HCT116 (cell line): Measurements from ENCODE around the gene FCHO2. TPM values are rescaled to one million over a fixed set of nuclear protein-coding genes. Genes with fewer than 3 reads are reported as not detected.

ENCODE experiments used
- ATAC-seq: fragments of 200-7000 bp; cut with Tn5 transposase; 2 replicates; pipeline ENCODE4 v1.9.1; 2020; ENCODE audit warnings: mild to moderate bottlenecking, moderate library complexity
- BruUV-seq: library from RNA; stranded (reverse); fragments of 400-500 nt; replicated peaks from 2 replicates; lab custom pipeline; 2021; lab: Mats Ljungman, UMichigan
- CTCF ChIA-PET: fragments of 300-600 bp; sonication (Branson Sonifier 250); formaldehyde crosslinking; loops from one replicate; lab custom pipeline; 2021; ENCODE audit warnings: antibody characterized with exemption; lab: Charles Lee
- POLR2A ChIA-PET: fragments of 300-600, 350-600 bp; sonication (Branson Sonifier 250); formaldehyde crosslinking; loops from one replicate; lab custom pipeline; 2021; ENCODE audit warnings: antibody characterized with exemption; lab: Charles Lee
- RAD21 ChIA-PET, 2 experiments: fragments of 300-600 bp; sonication (Branson Sonifier 250); formaldehyde crosslinking; loops; one replicate each; lab custom pipeline; 2023; ENCODE audit warnings: low total read pairs in 2 of 2; ENCODE audit not compliant: uncharacterized antibody in 2 of 2, unreplicated experiment in 2 of 2, low non-redundant PET in 1 of 2; lab: Charles Lee
- DNase-seq: peaks from one replicate; pipeline ENCODE4 v3.0.0-alpha.2; 2010; ENCODE audit warnings: low read depth, low spot score
- H2AFZ ChIP-seq: fragments of 200-600 bp; shearing (Covaris generic), sonication (generic); 2 replicates; pipeline ENCODE4 v1.6.1; 2017; ENCODE audit warnings: low read depth, mixed run types, mixed read lengths, antibody characterized with exemption, low read length; ENCODE audit not compliant: poor library complexity, severe bottlenecking
- H3K27ac ChIP-seq: 2 replicates; pipeline ENCODE4 v1.5.1; 2012; ENCODE audit warnings: low read depth, low read length
- H3K27me3 ChIP-seq: fragments of 200-600 bp; sonication (generic); 2 replicates; pipeline ENCODE4 v1.6.1; 2016; ENCODE audit warnings: mixed run types, low read length, mixed read lengths; ENCODE audit not compliant: insufficient read depth
- H3K36me3 ChIP-seq, 2 experiments: fragments of 200-500 bp in 1 of 2; fragments of 200-600 bp in 1 of 2; sonication (Bioruptor generic) in 1 of 2; sonication (generic) in 1 of 2; 2 replicates each; pipeline versions ENCODE4 v1.5.1 to v1.6.1; 2014 to 2016; ENCODE audit warnings: low read length in 2 of 2, inconsistent platforms in 1 of 2, mixed read lengths in 1 of 2, mixed run types in 1 of 2; ENCODE audit not compliant: insufficient read depth in 2 of 2, control insufficient read depth in 1 of 2
- H3K4me1 ChIP-seq, 2 experiments: fragments of 200-600 bp in 1 of 2; sonication (generic) in 1 of 2; 2 replicates each; pipeline versions ENCODE4 v1.5.1 to v1.6.1; 2012 to 2017; ENCODE audit warnings: low read length in 2 of 2, inconsistent platforms in 1 of 2, mild to moderate bottlenecking in 1 of 2, mixed read lengths in 1 of 2, mixed run types in 1 of 2, moderate library complexity in 1 of 2; ENCODE audit not compliant: insufficient read depth in 2 of 2, control insufficient read depth in 1 of 2
- H3K4me2 ChIP-seq: fragments of 200-600 bp; sonication (generic); 2 replicates; pipeline ENCODE4 v1.6.1; 2017; ENCODE audit warnings: mixed run types, low read length, mixed read lengths
- H3K4me3 ChIP-seq, 2 experiments: fragments of 200-600 bp in 1 of 2; sonication (generic) in 1 of 2; replicated peaks in 1 of 2; 2 replicates each; pipeline ENCODE4 v1.5.1; 2011 to 2016; ENCODE audit warnings: low read length in 2 of 2, control low read depth in 1 of 2, low read depth in 1 of 2, mild to moderate bottlenecking in 1 of 2, mixed read lengths in 1 of 2, mixed run types in 1 of 2
- H3K79me2 ChIP-seq: fragments of 200-600 bp; sonication (generic); 2 replicates; pipeline ENCODE4 v1.6.1; 2017; ENCODE audit warnings: mild to moderate bottlenecking, mixed run types, low read length, moderate library complexity, mixed read lengths; ENCODE audit not compliant: insufficient read depth
- H3K9ac ChIP-seq: fragments of 200-600 bp; sonication (generic); 2 replicates; pipeline ENCODE4 v1.6.1; 2016; ENCODE audit warnings: low read length, mixed read lengths
- H3K9me2 ChIP-seq: fragments of 200-600 bp; sonication (generic), shearing (Covaris generic); 2 replicates; pipeline ENCODE4 v1.6.1; 2017; ENCODE audit warnings: mixed run types, mild to moderate bottlenecking, moderate library complexity; ENCODE audit not compliant: insufficient read depth
- H3K9me3 ChIP-seq, 2 experiments: fragments of 200-500 bp in 1 of 2; fragments of 200-600 bp in 1 of 2; sonication (Bioruptor generic) in 1 of 2; sonication (generic) in 1 of 2; 2 replicates each; pipeline ENCODE4 v1.6.1; 2014 to 2017; ENCODE audit warnings: low read length in 2 of 2, mixed read lengths in 2 of 2, inconsistent platforms in 1 of 2, low read depth in 1 of 2, mild to moderate bottlenecking in 1 of 2, mixed run types in 1 of 2, moderate library complexity in 1 of 2; ENCODE audit not compliant: control insufficient read depth in 1 of 2, insufficient read depth in 1 of 2
- H4K20me1 ChIP-seq: fragments of 200-600 bp; sonication (generic), shearing (Covaris generic); 2 replicates; pipeline ENCODE4 v1.6.1; 2017; ENCODE audit warnings: mixed run types, mild to moderate bottlenecking, moderate library complexity; ENCODE audit not compliant: insufficient read depth
- ELF1 ChIP-seq: IDR thresholded peaks from 2 replicates; pipeline ENCODE4 v1.6.1; 2012; ENCODE audit warnings: low read depth, borderline replicate concordance
- EZH2 ChIP-seq: fragments of 200-600 bp; sonication (generic); IDR thresholded peaks from 2 replicates; pipeline ENCODE4 v1.6.1; 2017; ENCODE audit warnings: antibody characterized with exemption, mixed run types
- EZH2phosphoT487 ChIP-seq: fragments of 200-600 bp; IDR thresholded peaks from 2 replicates; pipeline ENCODE4 v1.6.1; 2018; ENCODE audit warnings: antibody characterized with exemption, borderline replicate concordance
- JUND ChIP-seq: IDR thresholded peaks from 2 replicates; pipeline ENCODE4 v1.6.1; 2012
- POLR2A ChIP-seq: IDR thresholded peaks from 2 replicates; pipeline ENCODE4 v1.7.0; 2011; ENCODE audit warnings: borderline replicate concordance; ENCODE audit not compliant: insufficient read depth, insufficient read length; ENCODE audit errors: extremely low read depth
- POLR2AphosphoS5 ChIP-seq: IDR thresholded peaks from 2 replicates; pipeline ENCODE4 v1.6.1; 2011; ENCODE audit warnings: mild to moderate bottlenecking, low read depth, low read length, moderate library complexity
- RAD21 ChIP-seq: IDR thresholded peaks from 2 replicates; pipeline ENCODE4 v1.6.1; 2012; ENCODE audit warnings: low read depth, mild to moderate bottlenecking
- SP1 ChIP-seq: IDR thresholded peaks from 2 replicates; pipeline ENCODE4 v1.6.1; 2012; ENCODE audit warnings: low read depth
- SRF ChIP-seq: IDR thresholded peaks from 2 replicates; pipeline ENCODE4 v1.6.1; 2012; ENCODE audit warnings: low read depth
- TCF7L2 ChIP-seq: IDR thresholded peaks from 2 replicates; pipeline ENCODE4 v1.7.0; 2011; ENCODE audit warnings: borderline replicate concordance, inconsistent platforms; ENCODE audit not compliant: insufficient read depth, insufficient read length; ENCODE audit errors: extremely low read depth
- YY1 ChIP-seq: IDR thresholded peaks from 2 replicates; pipeline ENCODE4 v1.6.1; 2011; ENCODE audit warnings: low read length, low read depth, moderate library complexity, mild to moderate bottlenecking; ENCODE audit not compliant: insufficient replicate concordance; ENCODE audit errors: extremely low read depth
- ZNF274 ChIP-seq: fragments of 200-500 bp; sonication (Bioruptor generic); IDR thresholded peaks from 2 replicates; pipeline ENCODE4 v1.6.1; 2014; ENCODE audit warnings: mild to moderate bottlenecking, low read depth, low read length, inconsistent platforms
- intact Hi-C: fragments of 100-400 bp; cut with micrococcal nuclease; formaldehyde crosslinking; loops from 2 replicates; pipeline ENCODE4 v1.10.0; 2022
- total RNA-seq: library from RNA; stranded (reverse); gene quantifications from one replicate; pipeline ENCODE4 v1.2.1, GENCODE V29; 2021; ENCODE audit not compliant: unreplicated experiment
- TF ChIP-seq, protein P1 (sequence below): IDR thresholded peaks from 2 replicates; pipeline ENCODE4 v1.6.1; 2011; ENCODE audit warnings: mild to moderate bottlenecking, low read length, moderate library complexity; ENCODE audit not compliant: insufficient replicate concordance; ENCODE audit errors: extremely low read depth
- TF ChIP-seq, protein P2 (sequence below): IDR thresholded peaks from 2 replicates; pipeline ENCODE4 v1.6.1; 2012

Gene FCHO2
- total RNA-seq, 1 experiment from 2014 or later, result 18.7 TPM

DNA sequence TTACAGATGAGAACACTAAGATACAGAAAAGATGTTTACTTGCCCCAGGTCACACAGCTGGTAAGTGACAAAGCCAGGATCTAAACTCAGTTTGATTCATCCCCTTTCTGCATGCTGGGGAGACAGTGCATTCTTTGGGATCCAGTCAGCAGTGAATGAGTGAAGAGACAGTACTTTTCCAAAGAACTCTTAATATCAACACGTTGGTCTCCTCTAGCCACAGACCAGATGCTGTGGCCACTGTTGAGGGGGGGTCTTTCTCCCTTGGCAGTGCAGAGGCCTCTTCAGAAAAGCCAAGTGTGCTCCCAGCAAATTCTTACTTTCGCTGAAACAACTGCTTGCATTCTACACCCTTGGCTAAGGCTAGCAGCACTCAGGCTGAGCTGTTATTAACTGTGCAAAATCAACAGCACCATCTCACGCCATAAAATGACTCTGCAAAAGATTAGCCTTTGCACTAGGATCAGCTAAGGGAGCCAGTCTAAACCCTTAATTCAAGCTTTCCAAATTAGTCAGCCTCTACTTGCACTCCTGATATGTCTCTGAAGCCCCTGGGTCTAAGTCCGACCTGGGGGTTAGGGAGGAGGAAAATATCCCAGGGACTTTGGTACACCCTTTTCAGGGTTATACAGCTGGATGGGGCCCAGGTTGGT, 159.7 kb downstream of the FCHO2 start:
- POLR2A ChIA-PET, result no interaction called here
- Histone ChIP-seq H3K9me3 (no peaks in the 10 kb centered on the region), H3K9me2 (no peaks in the 10 kb centered on the region), H3K36me3 (no peaks in the 10 kb centered on the region), H3K4me2 (no peak overlapping the region), H3K4me3 (no peak overlapping the region), H2AFZ (no peak overlapping the region), H4K20me1 (no peaks in the 10 kb centered on the region), H3K27me3 (no peaks in the 10 kb centered on the region), H3K4me1 (peaks cover 0 to 13% of the 10 kb centered on the region in 2 experiments; a peak in 2 of 4 replicates), H3K9ac (no peak overlapping the region), H3K79me2 (no peaks in the 10 kb centered on the region), H3K27ac (no peak overlapping the region)
- RAD21 ChIA-PET, result no interaction called here
- CTCF ChIA-PET, result no interaction called here
- BruUV-seq, result no TSS peak
- TF ChIP-seq RAD21, result no peak
- no peak for TF ChIP-seq ELF1
- no peak for TF ChIP-seq ZNF274
- TF ChIP-seq YY1, result no peak
- TF ChIP-seq SP1, result no peak
- no peak for TF ChIP-seq POLR2AphosphoS5
- TF ChIP-seq, protein P1, sequence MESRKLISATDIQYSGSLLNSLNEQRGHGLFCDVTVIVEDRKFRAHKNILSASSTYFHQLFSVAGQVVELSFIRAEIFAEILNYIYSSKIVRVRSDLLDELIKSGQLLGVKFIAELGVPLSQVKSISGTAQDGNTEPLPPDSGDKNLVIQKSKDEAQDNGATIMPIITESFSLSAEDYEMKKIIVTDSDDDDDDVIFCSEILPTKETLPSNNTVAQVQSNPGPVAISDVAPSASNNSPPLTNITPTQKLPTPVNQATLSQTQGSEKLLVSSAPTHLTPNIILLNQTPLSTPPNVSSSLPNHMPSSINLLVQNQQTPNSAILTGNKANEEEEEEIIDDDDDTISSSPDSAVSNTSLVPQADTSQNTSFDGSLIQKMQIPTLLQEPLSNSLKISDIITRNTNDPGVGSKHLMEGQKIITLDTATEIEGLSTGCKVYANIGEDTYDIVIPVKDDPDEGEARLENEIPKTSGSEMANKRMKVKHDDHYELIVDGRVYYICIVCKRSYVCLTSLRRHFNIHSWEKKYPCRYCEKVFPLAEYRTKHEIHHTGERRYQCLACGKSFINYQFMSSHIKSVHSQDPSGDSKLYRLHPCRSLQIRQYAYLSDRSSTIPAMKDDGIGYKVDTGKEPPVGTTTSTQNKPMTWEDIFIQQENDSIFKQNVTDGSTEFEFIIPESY, result no peak
- no peak for TF ChIP-seq POLR2A
- TF ChIP-seq, protein P2, sequence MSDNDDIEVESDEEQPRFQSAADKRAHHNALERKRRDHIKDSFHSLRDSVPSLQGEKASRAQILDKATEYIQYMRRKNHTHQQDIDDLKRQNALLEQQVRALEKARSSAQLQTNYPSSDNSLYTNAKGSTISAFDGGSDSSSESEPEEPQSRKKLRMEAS, result no peak
- no peak for TF ChIP-seq TCF7L2
- TF ChIP-seq EZH2, result no peak
- TF ChIP-seq EZH2phosphoT487, result no peak
- no peak for TF ChIP-seq JUND
- TF ChIP-seq SRF, result no peak
- intact Hi-C loops, result no loop called here
- DNase-seq, result no peak
- ATAC-seq, result no peak
